Measurements from ENCODE around the gene VIT.
"Not testable (repeated sequence)": the region's sequence is repeated elsewhere in the genome, so short reads cannot be mapped to it uniquely, and the experiment has no call there.

VIT gene

DNA sequence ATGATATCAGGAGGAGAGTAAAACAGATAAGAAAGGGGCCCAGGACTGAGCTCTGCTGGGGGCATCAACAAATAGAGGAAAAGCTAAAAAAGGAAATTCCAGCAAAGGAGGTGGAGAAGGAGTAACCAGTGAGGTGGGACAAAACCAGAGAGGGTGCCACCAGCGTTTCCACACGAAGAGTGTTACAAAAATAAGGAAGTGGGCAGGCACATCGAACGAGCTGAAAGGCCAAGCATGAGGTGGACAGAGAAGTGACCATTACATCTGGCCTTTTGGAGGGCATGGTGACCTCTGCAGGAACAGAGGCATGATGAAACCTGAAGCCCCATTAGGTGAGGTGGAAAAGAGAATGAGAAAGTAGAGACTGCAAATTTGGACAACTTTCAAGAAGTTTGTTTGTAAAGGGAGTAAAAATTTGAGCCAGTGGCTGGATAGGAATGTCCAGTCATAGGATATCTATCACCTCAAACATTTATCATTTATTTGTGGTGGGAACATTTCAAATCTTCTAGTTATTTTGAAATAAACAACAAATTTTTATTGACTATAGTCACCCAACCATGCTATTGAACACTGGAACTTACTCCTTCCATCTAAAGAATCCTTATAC lies 18.4 kb upstream of the VIT start:
- DNase-seq (ENCODE audit: low read depth), result no peak

DNA sequence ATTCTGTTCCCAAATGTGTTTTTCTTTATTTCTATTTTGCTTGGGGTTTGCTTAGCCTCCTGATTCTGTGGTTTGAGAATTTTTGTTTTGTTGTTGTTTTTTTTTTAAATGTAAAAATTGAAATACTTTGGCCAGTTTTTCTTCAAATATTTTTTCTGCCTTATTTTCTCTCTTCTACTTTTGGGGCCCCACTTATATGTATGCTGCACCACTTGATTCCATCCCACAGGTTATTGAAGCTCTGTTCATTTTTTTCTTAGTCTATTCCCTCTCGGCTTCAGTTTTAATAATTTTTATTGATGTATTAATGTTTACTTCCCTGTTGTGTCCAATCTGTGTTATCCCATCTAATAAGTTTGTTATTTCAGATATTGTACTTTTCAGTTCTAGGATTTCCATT lies 17.7 kb upstream of the VIT start:
- no peak for DNase-seq (ENCODE audit: low read depth)

DNA sequence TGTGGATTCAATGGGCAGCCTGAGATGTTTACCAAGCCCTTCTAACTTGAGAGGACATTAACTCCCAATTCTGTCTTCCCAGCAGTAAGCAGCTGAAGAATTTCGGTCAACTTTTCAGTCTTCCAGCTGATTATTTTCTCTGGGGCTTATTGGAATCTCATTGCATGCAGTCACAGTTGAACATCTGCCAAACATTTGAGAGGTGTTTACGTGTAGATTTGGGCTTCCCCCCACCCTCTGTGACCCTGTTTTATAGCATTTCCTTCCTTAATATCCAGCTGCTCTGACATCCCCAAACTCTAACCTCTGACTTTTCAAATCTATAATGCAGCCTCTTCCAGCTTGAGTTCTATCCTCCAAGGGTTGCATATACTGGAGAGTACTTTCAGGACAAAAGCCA lies 16.5 kb upstream of the VIT start:
- DNase-seq (ENCODE audit: low read depth), result no peak

DNA sequence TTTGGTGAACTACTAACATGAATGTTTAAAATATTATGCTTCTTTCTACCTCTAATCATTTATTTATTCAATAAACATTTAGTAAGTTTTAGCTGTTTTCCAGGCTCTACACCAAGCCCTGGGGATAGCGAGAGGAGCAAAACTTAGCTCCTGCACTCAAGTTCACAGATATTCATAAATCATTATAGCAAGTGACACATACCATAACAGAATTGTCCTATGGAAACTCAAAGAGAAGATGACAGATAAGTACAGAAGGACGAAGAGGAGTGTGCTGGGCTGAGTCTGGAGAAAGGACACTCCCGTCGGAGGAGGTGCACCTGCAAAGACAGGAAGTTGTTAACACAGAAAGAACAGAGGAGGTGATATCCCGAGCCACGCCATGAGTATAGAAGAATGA lies 13.9 kb upstream of the VIT start:
- DNase-seq (ENCODE audit: low read depth), result no peak

DNA sequence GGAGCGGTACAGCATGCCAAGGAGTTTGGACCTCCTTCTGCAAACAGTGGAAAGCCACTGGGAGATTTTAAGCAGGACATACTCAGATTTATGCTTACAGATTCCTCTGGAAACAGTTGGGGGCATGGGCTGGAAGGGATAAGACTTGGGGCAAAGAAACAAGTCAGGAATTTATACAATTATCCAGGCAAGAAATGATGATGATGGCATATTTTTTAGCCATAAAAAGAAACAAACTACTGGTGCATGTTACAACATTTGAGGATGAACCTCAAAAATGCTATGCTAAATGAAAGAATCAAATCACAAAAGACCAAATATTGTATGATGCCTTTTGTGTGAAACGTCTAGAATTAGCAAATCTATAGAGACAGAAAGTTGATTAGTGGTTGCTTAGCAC lies 13.5 kb upstream of the VIT start:
- DNase-seq (ENCODE audit: low read depth), result no peak

DNA sequence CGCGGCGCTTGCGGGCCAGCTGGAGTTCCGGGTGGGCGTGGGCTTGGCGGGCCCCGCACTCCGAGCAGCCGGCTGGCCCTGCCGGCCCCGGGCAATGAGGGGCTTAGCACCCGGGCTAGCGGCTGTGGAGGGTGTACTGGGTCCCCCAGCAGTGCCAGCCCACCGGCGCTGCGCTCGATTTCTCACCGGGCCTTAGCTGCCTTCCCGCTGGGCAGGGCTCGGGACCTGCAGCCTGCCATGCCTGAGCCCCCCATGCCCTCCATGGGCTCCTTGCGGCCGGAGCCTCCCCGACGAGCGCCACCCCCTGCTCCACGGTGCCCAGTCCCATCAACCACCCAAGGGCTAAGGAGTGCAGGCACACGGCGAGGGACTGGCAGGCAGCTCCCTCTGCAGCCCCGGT lies 8.2 kb upstream of the VIT start:
- DNase-seq (ENCODE audit: low read depth), result not testable (repeated sequence)

DNA sequence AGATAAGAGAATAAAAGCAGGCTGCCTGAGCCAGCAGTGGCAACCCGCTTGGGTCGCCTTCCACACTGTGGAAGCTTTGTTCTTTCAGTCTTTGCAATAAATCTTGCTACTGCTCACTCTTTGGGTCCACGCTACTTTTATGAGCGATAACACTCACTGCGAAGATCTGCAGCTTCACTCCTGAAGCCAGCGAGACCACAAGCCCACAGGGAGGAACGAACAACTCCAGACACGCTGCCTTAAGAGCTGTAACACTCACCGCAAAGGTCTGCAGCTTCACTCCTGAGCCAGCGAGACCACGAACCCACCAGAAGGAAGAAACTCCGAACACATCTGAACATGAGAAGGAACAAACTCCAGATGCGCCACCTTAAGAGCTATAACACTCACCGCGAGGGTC lies 7.5 kb upstream of the VIT start:
- DNase-seq (ENCODE audit: low read depth), result not testable (repeated sequence)

DNA sequence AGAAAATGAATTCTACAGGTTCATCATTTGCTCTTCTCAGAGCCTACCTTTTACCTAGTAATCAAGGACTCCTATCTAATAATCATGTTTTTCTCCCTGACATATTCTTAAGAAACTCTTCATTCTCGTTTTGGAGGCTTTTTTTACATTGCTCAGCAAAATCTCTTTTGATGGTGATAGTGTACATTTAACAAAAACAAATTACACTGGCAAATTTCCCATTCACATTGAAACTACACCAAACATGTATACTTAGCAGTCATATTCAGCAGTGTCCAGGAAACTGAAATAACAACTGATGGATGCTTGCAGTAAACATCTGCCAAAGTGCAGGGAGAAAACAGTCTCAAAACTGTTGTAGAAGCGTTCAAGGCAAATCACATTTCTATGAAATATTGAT lies 4.4 kb upstream of the VIT start:
- no peak for DNase-seq (ENCODE audit: low read depth)

DNA sequence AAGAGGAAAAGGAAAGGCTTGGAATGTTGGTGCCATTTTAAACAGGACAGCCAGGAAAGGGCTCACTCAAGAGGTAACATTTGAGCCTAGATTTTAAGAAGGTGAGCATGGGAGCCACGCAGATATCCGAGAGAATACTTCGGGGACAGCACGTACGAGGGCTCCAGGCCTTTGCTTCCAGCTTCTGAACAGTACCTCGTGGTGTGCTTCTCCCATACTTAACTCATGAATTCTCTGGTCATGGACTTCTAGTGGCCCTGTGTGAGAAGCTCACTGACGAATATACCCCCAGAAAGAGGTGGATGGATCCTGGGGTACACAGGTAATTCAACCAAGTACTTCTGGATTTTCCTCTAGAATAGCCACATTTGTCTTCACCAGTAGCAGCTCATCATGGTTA lies 2.7 kb upstream of the VIT start:
- no peak for DNase-seq (ENCODE audit: low read depth)

DNA sequence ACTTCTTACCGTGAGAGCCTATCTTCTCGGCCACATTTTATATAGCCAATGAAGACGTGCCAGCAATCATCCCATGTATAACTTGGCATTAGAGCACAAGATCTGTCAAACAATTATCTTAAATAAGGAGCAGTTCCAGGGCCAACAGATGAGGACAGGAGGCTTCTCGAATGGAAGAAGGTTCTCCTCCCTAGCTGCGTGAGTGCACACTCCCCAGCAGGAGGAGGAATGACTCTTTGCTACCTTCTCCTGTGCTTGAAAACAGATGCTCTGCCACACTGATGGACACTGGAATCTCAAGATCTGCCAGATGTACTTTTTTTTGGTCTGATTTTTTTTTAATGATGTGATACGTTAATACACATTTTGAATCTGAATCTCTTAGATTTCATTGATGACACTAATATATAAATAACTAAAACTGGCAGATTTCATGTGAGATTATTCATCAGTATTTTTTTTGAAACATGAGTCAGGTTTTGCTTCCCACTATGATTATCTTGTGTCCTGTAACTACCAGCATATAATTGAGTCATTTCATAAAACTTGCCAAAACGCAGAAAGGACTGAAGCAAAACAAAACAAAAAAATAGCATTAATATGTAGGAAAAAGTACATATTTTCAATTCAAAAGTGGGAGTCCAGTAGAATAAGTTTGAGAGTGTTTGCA lies 626 bp upstream of the VIT start:
- DNase-seq (ENCODE audit: low read depth), result no peak

DNA sequence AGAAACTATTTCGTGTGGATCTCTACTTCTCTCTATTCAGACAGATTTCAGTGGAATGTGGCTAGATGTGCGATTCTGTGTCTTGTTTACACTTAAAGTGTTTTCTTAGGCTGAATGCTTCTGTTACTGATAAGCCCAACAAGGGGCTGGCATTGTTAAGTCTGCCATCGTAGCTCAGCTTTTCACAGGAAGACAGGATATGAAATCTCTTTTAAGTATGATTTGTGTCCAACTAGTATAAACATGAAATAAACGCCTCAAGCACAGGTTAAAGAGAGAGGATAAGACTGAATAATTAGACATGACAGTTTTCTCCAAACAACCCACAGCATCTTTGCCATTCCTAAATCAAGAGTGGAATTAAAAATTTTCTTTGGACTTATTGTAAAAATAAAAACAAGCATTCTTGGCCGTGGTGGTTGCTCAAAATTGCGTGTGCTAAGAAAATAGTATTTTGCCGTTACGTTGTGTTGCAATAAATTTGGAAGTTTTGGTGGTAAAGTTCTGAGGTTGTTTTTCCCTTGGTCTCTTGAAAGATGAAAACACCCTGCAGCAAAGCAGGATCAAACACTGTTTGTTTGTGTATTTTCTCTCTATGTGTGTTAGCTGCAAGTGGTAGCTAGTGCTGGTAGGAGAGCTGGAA lies 1.0 kb downstream of the VIT start:
- no peak for DNase-seq (ENCODE audit: low read depth)

DNA sequence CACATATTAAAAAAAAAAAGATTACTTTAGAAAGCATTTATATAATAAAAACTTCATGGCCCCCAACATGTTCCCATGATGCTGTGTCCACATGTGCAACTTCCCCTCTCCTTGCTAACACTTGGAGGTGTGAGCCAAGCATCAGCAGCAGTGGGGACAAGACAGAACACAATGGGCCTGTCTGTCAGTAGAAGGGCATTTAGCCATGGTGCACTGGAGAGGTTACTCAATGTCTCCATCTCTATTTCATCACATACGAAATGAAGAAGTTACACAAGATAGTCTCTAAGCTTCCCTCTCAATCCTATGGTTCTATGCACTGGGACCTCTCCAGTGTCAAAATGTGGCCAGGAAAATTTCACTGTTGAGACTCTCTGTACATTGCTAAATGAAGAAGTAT lies 2.5 kb downstream of the VIT start:
- no peak for DNase-seq (ENCODE audit: low read depth)

DNA sequence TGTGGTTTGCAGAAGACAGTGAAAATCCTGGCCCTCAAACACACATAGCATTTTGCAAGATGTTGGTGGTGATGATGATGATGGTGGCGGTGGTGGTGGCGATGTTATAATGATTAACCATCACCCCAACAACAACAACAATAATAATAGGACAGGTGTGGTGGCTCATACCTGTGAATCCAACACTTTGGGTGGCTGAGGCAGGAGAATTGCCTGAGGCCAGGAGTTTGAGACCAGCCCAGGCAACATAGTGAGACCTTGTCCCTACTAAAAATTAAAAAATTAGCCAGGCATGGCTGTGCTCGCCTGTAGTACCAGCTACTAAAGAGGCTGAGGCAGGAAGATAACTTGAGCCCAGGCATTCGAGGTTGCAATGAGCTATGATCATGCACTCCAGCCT lies 3.8 kb downstream of the VIT start:
- no peak for DNase-seq (ENCODE audit: low read depth)

DNA sequence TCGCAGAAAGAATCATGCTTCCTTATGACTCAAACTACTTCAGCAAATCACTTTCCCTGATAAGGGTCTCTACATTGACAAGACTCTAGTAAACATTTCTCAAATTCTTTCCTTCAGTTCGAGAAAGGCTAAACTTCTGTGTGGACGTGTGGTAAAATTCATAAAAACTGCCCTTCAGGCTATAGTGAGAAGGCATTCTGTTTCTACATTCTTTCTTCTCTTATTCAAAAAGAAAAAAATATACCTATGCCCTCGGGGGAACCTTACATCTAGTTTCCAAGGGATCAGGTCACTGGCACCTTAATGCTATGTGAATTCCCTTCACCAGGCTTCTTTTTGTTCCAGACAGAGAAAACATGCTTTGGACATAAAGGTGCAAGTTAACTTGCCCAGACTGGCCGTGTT lies 4.9 kb downstream of the VIT start:
- no peak for DNase-seq (ENCODE audit: low read depth)

DNA sequence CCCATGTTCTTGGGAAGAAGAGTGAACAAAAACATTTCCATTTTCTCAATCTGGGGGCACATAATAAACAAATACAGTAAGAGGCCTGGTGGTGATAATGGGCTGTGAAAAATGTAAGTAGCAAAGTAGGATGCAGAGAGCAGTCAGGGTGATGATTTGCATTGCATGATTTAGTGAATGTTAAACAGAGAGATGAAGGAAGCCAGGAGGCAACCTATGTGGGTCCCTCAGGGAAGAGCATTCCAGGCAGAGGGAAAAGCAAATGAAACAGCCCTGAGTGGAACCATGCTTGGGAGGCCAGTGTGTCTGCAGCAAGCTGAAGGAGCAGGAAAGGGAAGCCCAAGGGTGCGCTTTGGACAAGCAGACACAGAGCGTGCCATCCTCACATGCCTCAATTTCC lies 5.4 kb downstream of the VIT start:
- DNase-seq (ENCODE audit: low read depth), result no peak

DNA sequence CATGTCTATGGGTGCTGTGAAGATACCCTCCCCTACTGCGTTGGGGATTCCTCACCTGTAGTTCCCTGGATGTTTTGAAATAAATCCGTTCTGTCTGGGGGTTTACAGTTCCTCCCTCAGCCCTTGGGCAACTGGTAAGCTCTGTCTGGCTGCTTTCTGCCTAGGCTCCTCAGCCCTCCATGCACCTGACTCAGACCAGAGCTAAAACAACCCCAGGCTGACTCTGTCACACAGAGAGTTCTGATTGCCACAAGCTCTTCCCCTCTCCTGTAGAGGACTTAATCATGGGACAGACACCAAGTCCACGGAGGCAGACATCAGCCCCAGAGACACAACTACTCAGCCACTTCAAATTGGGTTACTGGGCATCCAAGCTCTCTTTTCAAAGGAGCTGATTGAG lies 6.3 kb downstream of the VIT start:
- no peak for DNase-seq (ENCODE audit: low read depth)

DNA sequence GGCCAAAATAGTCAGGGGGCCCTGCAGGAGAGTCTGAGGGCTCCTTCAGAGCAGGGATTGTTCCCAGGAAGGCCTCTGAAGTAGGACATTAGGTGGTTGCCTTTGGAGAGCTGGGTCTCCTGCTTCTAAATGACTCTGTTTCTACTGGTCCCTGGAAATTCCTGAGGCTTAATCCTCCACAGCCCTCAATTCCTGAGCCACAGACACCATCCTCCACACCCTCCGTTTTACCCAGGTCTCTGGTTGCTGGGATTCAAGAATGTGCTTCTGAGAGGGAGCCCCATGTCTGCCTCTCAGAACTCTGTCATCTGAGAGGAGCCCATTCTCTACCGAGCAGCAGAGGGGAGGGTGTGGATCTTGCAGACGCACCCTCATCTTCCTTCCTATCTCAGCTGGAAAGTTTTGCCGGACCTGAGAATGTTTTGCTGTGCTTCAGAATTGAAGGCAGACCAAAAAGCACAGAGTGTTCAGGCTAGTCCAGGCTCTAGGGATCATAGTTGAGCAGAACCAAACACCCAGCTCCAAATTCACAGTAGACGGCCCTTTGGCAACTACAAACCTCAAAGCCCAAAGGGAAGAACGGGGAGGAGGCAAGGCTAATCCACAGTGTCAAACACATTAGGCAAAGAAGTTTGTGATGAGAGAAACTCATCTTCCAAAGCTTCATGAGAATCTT lies 8.1 kb downstream of the VIT start:
- DNase-seq (ENCODE audit: low read depth), result no peak

DNA sequence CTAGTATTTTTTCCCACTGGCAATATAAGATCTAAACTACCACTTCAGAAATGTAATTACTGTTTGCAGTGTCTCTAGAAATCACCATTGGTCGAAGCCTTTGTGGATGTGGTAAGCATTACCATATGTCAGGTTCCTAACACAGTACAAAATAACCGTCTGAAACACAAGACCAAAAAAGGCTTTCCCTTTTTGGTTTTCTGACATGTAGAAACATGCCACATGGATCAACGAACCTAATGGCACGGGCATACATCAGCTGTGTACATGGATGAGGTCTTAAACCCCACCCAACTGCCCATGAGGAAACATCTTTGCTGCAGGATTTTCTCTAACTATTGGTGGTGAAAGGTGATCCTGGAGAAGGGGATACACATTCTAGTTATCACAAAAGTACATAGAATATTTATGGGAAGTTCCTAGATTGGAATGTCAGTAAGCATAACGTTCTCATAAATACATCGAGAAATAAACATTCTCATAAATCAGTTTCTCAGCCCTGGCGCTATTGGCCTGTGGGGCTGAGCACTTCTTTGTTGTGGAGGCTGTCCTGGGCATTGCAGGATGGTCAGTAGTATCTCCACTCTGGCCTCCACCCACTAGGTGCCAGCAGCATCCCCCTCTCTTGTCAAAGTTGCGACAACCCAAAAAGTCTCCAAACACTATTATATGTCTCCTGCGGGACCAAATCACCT lies 9.0 kb downstream of the VIT start:
- DNase-seq (ENCODE audit: low read depth), result no peak

DNA sequence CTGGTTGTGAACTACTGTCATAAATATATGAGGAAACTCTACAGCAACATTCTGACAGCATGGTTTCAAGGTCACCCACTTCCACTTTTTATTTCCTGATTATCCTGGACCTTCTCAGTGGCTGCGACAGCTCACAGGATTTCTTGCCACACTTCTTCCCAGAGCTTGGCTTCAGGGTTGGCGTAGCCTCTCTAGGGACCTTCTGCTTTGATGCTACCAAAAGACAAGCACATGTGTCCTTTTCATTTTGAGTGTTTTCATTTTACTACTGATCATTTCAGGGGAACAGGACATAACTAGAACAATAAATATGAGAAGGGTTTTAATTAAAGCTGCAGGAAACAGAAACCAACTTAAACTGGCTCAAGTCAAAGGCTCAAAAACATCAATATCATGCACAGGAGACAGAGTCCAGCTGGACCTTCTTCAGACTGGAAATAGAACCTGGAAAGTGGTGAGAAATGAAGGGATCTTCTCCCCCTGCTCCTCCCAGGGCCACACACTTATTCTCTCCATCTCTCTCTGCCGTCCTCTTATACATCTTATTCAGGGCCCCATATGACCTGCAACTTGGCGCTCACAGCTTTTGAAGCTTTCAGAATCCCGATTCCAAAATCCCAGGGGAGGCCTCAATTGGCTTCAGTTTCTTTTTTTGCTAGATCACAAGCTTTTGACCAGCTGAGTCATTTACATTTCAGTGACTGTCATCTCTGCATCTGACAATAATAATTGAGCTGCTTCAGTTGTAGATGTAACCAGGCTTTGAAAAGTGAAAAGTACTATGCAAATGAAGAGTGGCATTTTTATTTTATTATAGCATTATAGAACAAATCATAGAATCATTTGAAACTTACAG lies 9.7 kb downstream of the VIT start:
- no peak for DNase-seq (ENCODE audit: low read depth)

DNA sequence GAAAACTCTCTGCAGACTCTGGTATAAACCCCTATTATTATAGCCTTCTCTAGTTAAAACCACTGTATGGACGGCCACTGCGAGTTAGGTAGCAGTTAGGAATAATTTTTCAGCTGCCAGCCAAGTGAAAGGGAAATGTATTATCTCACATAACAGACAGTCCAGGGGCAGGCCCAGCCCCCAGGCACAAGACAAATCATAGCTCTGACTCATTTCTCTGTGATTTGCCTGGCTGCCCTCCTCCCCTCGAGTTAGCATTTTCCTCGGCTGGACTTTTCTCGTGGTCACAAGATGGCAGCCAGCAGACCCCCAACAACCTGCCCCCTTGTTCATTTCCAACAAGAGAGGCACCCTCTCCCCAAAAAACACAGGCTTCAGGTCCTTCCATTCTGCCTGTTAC lies 10.5 kb downstream of the VIT start:
- DNase-seq (ENCODE audit: low read depth), result no peak

DNA sequence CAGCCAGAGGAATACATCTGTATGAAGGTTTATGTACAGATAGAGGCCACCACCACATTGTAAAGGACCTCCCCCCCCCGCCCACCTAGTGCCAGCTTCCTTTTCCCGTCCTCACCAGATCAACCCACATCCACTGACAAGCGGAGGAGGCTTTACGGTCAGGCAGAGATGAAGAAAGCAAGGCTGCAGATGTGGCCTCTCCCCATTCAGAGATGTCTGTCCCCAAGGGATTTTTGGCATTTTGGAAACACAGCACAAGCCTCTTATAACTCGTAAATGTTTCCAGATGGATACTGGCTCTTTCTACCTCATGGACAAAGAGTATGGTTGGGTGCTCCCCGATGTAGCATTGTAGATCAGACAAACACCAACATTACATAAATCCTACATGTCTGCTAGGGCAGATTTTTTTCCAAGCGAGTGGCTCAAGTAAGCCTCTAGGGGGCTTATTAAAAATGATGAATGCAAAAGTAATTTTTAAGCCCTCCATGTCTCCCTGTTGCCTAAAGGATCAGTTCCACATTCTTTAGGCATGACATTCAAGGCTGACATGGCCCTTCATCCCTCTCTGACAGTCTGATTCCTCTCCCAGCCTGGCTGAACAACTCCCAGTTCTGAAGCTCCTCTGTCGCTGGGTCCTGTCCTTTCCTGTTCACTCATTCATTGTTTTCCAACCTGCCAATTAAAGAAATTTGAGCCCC lies 11.7 kb downstream of the VIT start:
- DNase-seq (ENCODE audit: low read depth), result peak; percentile 62
